Measurements from ENCODE around the gene ST6GALNAC3.

GRCh38 chr1:76473591-76473990 is 399.0 kb downstream of the ST6GALNAC3 start:
- TF ChIP-seq GLI4 (tag by site-specific recombination; IDR thresholded peaks at IDR 0.05) (no peak), CTCF (tag by site-specific recombination; IDR thresholded peaks at IDR 0.05) (no peak), MYNN (tag by site-specific recombination; IDR thresholded peaks at IDR 0.05; ENCODE audit: borderline replicate concordance) (no peak), SALL2 (tag by site-specific recombination; IDR thresholded peaks at IDR 0.05; ENCODE audit: borderline replicate concordance) (no peak)

Measured in HEK293 (cell line).